A549 (cell line): ENCODE results near the gene RAP1GAP2. TPM values are rescaled to one million over a fixed set of nuclear protein-coding genes. Genes with fewer than 3 reads are reported as not detected.

ENCODE experiments used
- ATAC-seq, 2 experiments: fragments of 200-7000 bp in 1 of 2; fragments of >200 bp in 1 of 2; cut with Nextera tagmentation in 1 of 2; cut with Tn5 transposase in 1 of 2; 3 replicates each; pipeline versions ENCODE4 v1.8.0 to v1.9.1; 2018 to 2020; ENCODE audit warnings: mild to moderate bottlenecking in 1 of 2, moderate library complexity in 1 of 2
- CTCF ChIA-PET: fragments of 300-600 bp; sonication (Branson Sonifier 250); formaldehyde crosslinking; extraction: SDS; loops from one replicate; lab custom pipeline; 2021; ENCODE audit warnings: antibody characterized with exemption, inconsistent platforms; lab: Yijun Ruan, JAX
- POLR2A ChIA-PET: fragments of 350-600 bp; formaldehyde crosslinking; extraction: SDS; loops from one replicate; lab custom pipeline; 2021; ENCODE audit warnings: antibody characterized with exemption, inconsistent platforms; lab: Yijun Ruan, JAX
- DNase-seq, 2 experiments: peaks; one replicate each; pipeline versions ENCODE4 v3.0.0 to v3.0.0-alpha.2; 2011 to 2016; ENCODE audit warnings: low read depth in 1 of 2, low spot score in 1 of 2
- FAIRE-seq: peaks from 2 replicates; lab custom pipeline; 2011; peaks lifted over from hg19 to GRCh38; lab: Jason Lieb, UNC
- H3K27ac ChIP-seq, 2 experiments: fragments of >200 bp; sonication (Bioruptor Twin); formaldehyde crosslinking; 3 replicates each; pipeline ENCODE4 v1.5.1; 2016 to 2017
- H3K4me1 ChIP-seq: fragments of >200 bp; sonication (Bioruptor Twin); formaldehyde crosslinking; 3 replicates; pipeline ENCODE4 v1.6.1; 2016
- H3K4me2 ChIP-seq: fragments of >200 bp; sonication (Bioruptor Twin); formaldehyde crosslinking; 3 replicates; pipeline ENCODE4 v1.6.1; 2016
- H3K4me3 ChIP-seq: fragments of >200 bp; sonication (Bioruptor Twin); formaldehyde crosslinking; 3 replicates; pipeline ENCODE4 v1.5.1; 2016
- H3K9me3 ChIP-seq: fragments of >200 bp; sonication (Bioruptor Twin); formaldehyde crosslinking; 3 replicates; pipeline ENCODE4 v1.6.1; 2016
- EHF ChIP-seq: fragments of 250-450 bp; sonication (Bioruptor Pico); IDR thresholded peaks from 2 replicates; pipeline ENCODE4 v1.5.0; 2020; ENCODE audit warnings: mild to moderate bottlenecking
- FOSB ChIP-seq: fragments of 250-450 bp; sonication (Bioruptor Pico); IDR thresholded peaks from 2 replicates; pipeline ENCODE4 v1.5.0; 2020; ENCODE audit warnings: mild to moderate bottlenecking, moderate library complexity
- GATA3 ChIP-seq: IDR thresholded peaks from 2 replicates; pipeline ENCODE4 v1.6.1; 2012; ENCODE audit warnings: borderline replicate concordance
- HOXB5 ChIP-seq: fragments of 250-450 bp; sonication (Bioruptor Pico); IDR thresholded peaks from 2 replicates; pipeline ENCODE4 v1.5.0; 2020; ENCODE audit warnings: mild to moderate bottlenecking, moderate library complexity
- MAFK ChIP-seq: fragments of 450-650 bp; IDR thresholded peaks from 2 replicates; pipeline ENCODE4 v1.6.1; 2014; ENCODE audit not compliant: partially characterized antibody
- MAZ ChIP-seq: fragments of 150-350 bp; IDR thresholded peaks from 2 replicates; pipeline ENCODE4 v1.6.1; 2014; ENCODE audit warnings: antibody characterized with exemption, low read depth, low read length, borderline replicate concordance
- NFE2L2 ChIP-seq: fragments of 150-350 bp; conservative IDR thresholded peaks from 2 replicates; pipeline ENCODE4 v1.6.1; 2014; ENCODE audit warnings: low read length
- NR3C1 ChIP-seq: fragments of >200 bp; sonication (Bioruptor Twin); formaldehyde crosslinking; IDR thresholded peaks from 3 replicates; pipeline ENCODE4 v1.6.1; 2017
- POLR2AphosphoS2 ChIP-seq: conservative IDR thresholded peaks from 2 replicates; pipeline ENCODE4 v1.6.1; 2012; ENCODE audit warnings: low read length, improper control_type of control experiment, inconsistent platforms
- RAD21 ChIP-seq, 2 experiments: fragments of >200 bp in 1 of 2; sonication (Bioruptor Twin) in 1 of 2; formaldehyde crosslinking in 1 of 2; IDR thresholded peaks in 1 of 2; conservative IDR thresholded peaks in 1 of 2; 2 replicates in 1 of 2; 3 replicates in 1 of 2; pipeline ENCODE4 v1.6.1; 2012 to 2018; ENCODE audit warnings: inconsistent platforms in 1 of 2
- RARB ChIP-seq: fragments of 250-450 bp; sonication (Bioruptor Pico); IDR thresholded peaks from 2 replicates; pipeline ENCODE4 v1.8.0; 2021; ENCODE audit warnings: mild to moderate bottlenecking, moderate library complexity
- RFX5 ChIP-seq: fragments of 450-650 bp; IDR thresholded peaks from 2 replicates; pipeline ENCODE4 v1.7.1; 2014; ENCODE audit warnings: antibody characterized with exemption, mild to moderate bottlenecking, moderate library complexity
- SMC3 ChIP-seq: fragments of >200 bp; sonication (Bioruptor Twin); formaldehyde crosslinking; IDR thresholded peaks from 3 replicates; pipeline ENCODE4 v1.6.1; 2018; ENCODE audit warnings: inconsistent platforms
- ZC3H11A ChIP-seq: fragments of 450-650 bp; IDR thresholded peaks from 2 replicates; pipeline ENCODE4 v1.6.1; 2014; ENCODE audit warnings: antibody characterized with exemption, mild to moderate bottlenecking
- ZFP36 ChIP-seq: fragments of 450-650 bp; IDR thresholded peaks from 2 replicates; pipeline ENCODE4 v1.6.1; 2014; ENCODE audit warnings: borderline replicate concordance; ENCODE audit not compliant: partially characterized antibody
- ZSCAN20 ChIP-seq: fragments of 250-450 bp; sonication (Bioruptor Pico); IDR thresholded peaks from 2 replicates; pipeline ENCODE4 v1.8.0; 2022; ENCODE audit warnings: mild to moderate bottlenecking, moderate library complexity
- WGBS: methylation state at CpG from one replicate; pipeline ENCODE4 v1.1.6; 2017; ENCODE audit errors: missing lambda C conversion rate; 5-methylcytosine and 5-hydroxymethylcytosine counted together
- polyA plus RNA-seq, 4 experiments: library from polyadenylated mRNA; depleted of rRNA in 3 of 4; stranded (reverse); fragments of >200 nt; fragmentation: RNase III in 1 of 4; extraction: RNeasy Plus Mini Kit Qiagen cat#74134 plus additional on column Dnase treatment in 1 of 4; gene quantifications; 2 replicates in 3 of 4; 3 replicates in 1 of 4; pipeline ENCODE4 v1.2.3, GENCODE V29; 2011 to 2017
- TF ChIP-seq, protein P1 (sequence below): IDR thresholded peaks from 2 replicates; pipeline ENCODE4 v1.6.1; 2012
- TF ChIP-seq, protein P2 (sequence below): fragments of 150-350 bp; IDR thresholded peaks from 2 replicates; pipeline ENCODE4 v1.6.1; 2014; ENCODE audit warnings: low read depth, mild to moderate bottlenecking, low read length
- TF ChIP-seq, protein P3 (sequence below): IDR thresholded peaks from 2 replicates; pipeline ENCODE4 v1.6.1; 2012
- TF ChIP-seq, protein P4 (sequence below): fragments of 450-650 bp; IDR thresholded peaks from 2 replicates; pipeline ENCODE4 v1.6.1; 2014; ENCODE audit warnings: antibody characterized with exemption
- TF ChIP-seq, protein P5 (sequence below): fragments of 250-450 bp; sonication (Bioruptor Pico); IDR thresholded peaks from 2 replicates; pipeline ENCODE4 v1.5.0; 2021; ENCODE audit warnings: mild to moderate bottlenecking, moderate library complexity, borderline replicate concordance

The RAP1GAP2 gene
- polyA plus RNA-seq, 2 of the 4 experiments (the other 2 are of a cell fraction), result 8.3 to 20.8 TPM

DNA sequence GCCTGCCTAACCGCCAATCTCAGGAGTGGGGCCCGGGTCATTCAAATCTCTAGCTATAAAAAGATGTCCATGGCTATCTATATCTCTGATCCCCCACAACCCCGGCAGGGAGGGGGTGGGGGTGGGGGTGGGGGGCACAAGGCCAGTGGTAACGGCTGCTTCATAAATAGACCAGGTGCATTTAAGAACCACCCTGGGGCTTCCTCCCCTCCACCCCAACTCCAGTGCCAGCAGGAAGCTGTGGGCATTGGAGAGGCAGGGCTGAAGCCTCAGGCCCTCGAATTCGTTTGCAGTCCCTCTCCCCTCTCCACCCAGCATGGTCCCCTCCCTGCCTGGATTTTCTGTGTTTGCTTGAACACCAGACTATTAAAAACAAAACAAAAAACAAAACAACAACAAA lies 56.0 kb downstream of the RAP1GAP2 start:
- no peak for FAIRE-seq

DNA sequence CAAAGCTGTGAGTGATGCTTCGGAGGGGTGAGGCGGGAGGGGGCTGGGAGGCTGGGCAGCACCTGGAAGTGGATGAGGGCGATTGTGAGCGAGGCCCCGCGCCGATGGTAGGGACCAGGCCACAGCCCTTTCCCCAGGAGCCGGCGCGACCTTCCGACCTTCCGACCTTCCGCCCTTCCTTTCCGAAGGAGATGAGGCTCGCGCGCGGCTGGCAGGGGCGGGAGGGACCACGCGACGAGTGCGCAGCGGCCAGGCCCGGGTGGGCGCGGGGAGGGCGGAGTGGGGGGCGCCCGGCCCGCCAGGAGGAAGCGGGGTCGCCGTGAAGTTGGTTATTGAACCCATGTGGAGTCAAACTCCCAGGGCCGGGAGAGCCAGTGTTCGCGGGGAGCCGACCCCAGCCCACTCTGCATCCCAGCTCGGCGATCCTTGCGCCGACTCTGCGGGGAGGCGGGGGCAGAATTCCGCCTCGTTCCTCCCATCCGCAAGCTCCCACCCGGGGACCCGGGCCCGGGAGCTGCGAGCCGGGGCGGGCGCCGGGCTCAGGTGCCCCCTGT lies 56.6 kb downstream of the RAP1GAP2 start:
- FAIRE-seq, result no peak
- WGBS, result 83% methylated on average over 46 of the region's 55 CpGs
- no peak for DNase-seq
- Histone ChIP-seq H3K27ac (peak overlapping the region; percentile 87 to 92), H3K4me2 (peak overlapping the region; percentile 82), H3K9me3 (no peaks in the 10 kb centered on the region), H3K4me3 (peak overlapping the region; percentile 72), H3K4me1 (peaks cover 27% of the 10 kb centered on the region)
- TF ChIP-seq MAZ, result no peak
- no peak for TF ChIP-seq RAD21 (conservative IDR thresholded peaks at IDR 0.05 in 1 of 2, IDR thresholded peaks at IDR 0.05 in 1 of 2)
- no peak for TF ChIP-seq ZC3H11A
- TF ChIP-seq RARB (CRISPR knock-in tag), result no peak
- TF ChIP-seq HOXB5 (CRISPR knock-in tag), result no peak
- TF ChIP-seq FOSB (CRISPR knock-in tag), result no peak
- no peak for TF ChIP-seq EHF (CRISPR knock-in tag)
- TF ChIP-seq ZSCAN20 (CRISPR knock-in tag), result no peak
- no peak for TF ChIP-seq NR3C1
- TF ChIP-seq, protein P1, sequence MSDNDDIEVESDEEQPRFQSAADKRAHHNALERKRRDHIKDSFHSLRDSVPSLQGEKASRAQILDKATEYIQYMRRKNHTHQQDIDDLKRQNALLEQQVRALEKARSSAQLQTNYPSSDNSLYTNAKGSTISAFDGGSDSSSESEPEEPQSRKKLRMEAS, result no peak
- TF ChIP-seq POLR2AphosphoS2, result no peak
- no peak for TF ChIP-seq MAFK
- TF ChIP-seq, protein P2, sequence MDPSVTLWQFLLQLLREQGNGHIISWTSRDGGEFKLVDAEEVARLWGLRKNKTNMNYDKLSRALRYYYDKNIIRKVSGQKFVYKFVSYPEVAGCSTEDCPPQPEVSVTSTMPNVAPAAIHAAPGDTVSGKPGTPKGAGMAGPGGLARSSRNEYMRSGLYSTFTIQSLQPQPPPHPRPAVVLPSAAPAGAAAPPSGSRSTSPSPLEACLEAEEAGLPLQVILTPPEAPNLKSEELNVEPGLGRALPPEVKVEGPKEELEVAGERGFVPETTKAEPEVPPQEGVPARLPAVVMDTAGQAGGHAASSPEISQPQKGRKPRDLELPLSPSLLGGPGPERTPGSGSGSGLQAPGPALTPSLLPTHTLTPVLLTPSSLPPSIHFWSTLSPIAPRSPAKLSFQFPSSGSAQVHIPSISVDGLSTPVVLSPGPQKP, result no peak
- TF ChIP-seq, protein P3, sequence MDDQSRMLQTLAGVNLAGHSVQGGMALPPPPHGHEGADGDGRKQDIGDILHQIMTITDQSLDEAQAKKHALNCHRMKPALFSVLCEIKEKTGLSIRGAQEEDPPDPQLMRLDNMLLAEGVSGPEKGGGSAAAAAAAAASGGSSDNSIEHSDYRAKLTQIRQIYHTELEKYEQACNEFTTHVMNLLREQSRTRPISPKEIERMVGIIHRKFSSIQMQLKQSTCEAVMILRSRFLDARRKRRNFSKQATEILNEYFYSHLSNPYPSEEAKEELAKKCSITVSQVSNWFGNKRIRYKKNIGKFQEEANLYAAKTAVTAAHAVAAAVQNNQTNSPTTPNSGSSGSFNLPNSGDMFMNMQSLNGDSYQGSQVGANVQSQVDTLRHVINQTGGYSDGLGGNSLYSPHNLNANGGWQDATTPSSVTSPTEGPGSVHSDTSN, result no peak
- TF ChIP-seq, protein P4, sequence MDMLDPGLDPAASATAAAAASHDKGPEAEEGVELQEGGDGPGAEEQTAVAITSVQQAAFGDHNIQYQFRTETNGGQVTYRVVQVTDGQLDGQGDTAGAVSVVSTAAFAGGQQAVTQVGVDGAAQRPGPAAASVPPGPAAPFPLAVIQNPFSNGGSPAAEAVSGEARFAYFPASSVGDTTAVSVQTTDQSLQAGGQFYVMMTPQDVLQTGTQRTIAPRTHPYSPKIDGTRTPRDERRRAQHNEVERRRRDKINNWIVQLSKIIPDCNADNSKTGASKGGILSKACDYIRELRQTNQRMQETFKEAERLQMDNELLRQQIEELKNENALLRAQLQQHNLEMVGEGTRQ, result no peak
- TF ChIP-seq RFX5, result no peak
- no peak for TF ChIP-seq NFE2L2
- CTCF ChIA-PET, result interaction anchor here (1.2 to 14.9 kb wide), 10 partner anchors 11 to 159 kb away, joined by 4 to 550 read pairs (median 34); no protein-coding TSS in a partner anchor
- no peak for ATAC-seq
- POLR2A ChIA-PET, result no interaction called here

More for the DNA sequence above, 56.0 kb downstream of the RAP1GAP2 start:
- H3K9me3 ChIP-seq, result no peaks in the 10 kb centered on the region
- TF ChIP-seq ZFP36, result no peak
- TF ChIP-seq, protein P5, sequence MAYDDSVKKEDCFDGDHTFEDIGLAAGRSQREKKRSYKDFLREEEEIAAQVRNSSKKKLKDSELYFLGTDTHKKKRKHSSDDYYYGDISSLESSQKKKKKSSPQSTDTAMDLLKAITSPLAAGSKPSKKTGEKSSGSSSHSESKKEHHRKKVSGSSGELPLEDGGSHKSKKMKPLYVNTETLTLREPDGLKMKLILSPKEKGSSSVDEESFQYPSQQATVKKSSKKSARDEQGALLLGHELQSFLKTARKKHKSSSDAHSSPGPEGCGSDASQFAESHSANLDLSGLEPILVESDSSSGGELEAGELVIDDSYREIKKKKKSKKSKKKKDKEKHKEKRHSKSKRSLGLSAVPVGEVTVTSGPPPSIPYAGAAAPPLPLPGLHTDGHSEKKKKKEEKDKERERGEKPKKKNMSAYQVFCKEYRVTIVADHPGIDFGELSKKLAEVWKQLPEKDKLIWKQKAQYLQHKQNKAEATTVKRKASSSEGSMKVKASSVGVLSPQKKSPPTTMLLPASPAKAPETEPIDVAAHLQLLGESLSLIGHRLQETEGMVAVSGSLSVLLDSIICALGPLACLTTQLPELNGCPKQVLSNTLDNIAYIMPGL, result no peak
- no peak for TF ChIP-seq GATA3
- TF ChIP-seq, protein P4, result no peak
- no peak for TF ChIP-seq SMC3
- no peak for TF ChIP-seq NFE2L2
- WGBS, result 85% methylated on average over 5 of the region's 6 CpGs
- peaks cover 28% of the 10 kb centered on the region for H3K4me1 ChIP-seq
- H3K4me2 ChIP-seq, result no peak overlapping the region
- DNase-seq, result no peak
- POLR2A ChIA-PET, result interaction anchor here (0.6 to 1.0 kb wide), 2 partner anchors 158 to 160 kb away, joined by 6 to 7 read pairs; no protein-coding TSS in a partner anchor
- H3K27ac ChIP-seq, result peak overlapping the region; percentile 87 to 92; a peak in 3 of 6 replicates
- no peak for ATAC-seq
- CTCF ChIA-PET, result interaction anchor here (0.6 to 14.9 kb wide), 12 partner anchors 12 to 196 kb away, joined by 3 to 550 read pairs (median 7); no protein-coding TSS in a partner anchor
- no peak overlapping the region for H3K4me3 ChIP-seq
